H1 (cell line): ENCODE measurements around the gene OR52I2. TPM values are rescaled to one million over a fixed set of nuclear protein-coding genes. Genes with fewer than 3 reads are reported as not detected.

Experiments used
- CTCF ChIA-PET: fragments of 300-600 bp; sonication (Branson Sonifier 250); formaldehyde crosslinking; loops from one replicate; lab custom pipeline; 2021; ENCODE audit not compliant: partially characterized antibody; lab: Charles Lee
- POLR2A ChIA-PET: fragments of 300-600 bp; sonication (Branson Sonifier 250); formaldehyde crosslinking; loops from one replicate; lab custom pipeline; 2021; ENCODE audit warnings: inconsistent platforms; ENCODE audit not compliant: partially characterized antibody; lab: Charles Lee
- DNase-seq, 2 experiments: peaks; one replicate each; pipeline versions ENCODE4 v3.0.0 to v3.0.0-alpha.2; 2010 to 2022; ENCODE audit warnings: low spot score in 2 of 2, low read depth in 1 of 2, mixed read lengths in 1 of 2
- FAIRE-seq: peaks from 2 replicates; lab custom pipeline; 2011; peaks lifted over from hg19 to GRCh38; lab: Jason Lieb, UNC
- H2AFZ ChIP-seq: 2 replicates; pipeline ENCODE4 v1.8.1; 2012; ENCODE audit warnings: low read length, inconsistent platforms
- H2AK5ac ChIP-seq: 2 replicates; pipeline ENCODE4 v1.6.1; 2013; ENCODE audit warnings: low read depth, low read length
- H2BK120ac ChIP-seq: replicated peaks from 2 replicates; pipeline ENCODE3; 2013; ENCODE audit warnings: low read depth, low read length, inconsistent platforms
- H2BK12ac ChIP-seq: 2 replicates; pipeline ENCODE4 v1.6.1; 2013; ENCODE audit warnings: low read depth, low read length
- H2BK15ac ChIP-seq: 2 replicates; pipeline ENCODE4 v1.6.1; 2013; ENCODE audit warnings: low read length
- H2BK20ac ChIP-seq: 2 replicates; pipeline ENCODE4 v1.6.1; 2013; ENCODE audit warnings: low read length
- H2BK5ac ChIP-seq: 2 replicates; pipeline ENCODE4 v1.6.1; 2013; ENCODE audit warnings: low read depth, low read length
- H3K14ac ChIP-seq: 2 replicates; pipeline ENCODE4 v1.6.1; 2013; ENCODE audit warnings: inconsistent platforms; ENCODE audit not compliant: insufficient read length
- H3K18ac ChIP-seq: 2 replicates; pipeline ENCODE4 v1.6.1; 2013; ENCODE audit warnings: low read length; ENCODE audit errors: extremely low read depth
- H3K23ac ChIP-seq: 2 replicates; pipeline ENCODE4 v1.6.1; 2013; ENCODE audit warnings: inconsistent platforms; ENCODE audit not compliant: insufficient read length
- H3K23me2 ChIP-seq: 2 replicates; pipeline ENCODE4 v1.6.1; 2013; ENCODE audit warnings: low read depth, low read length
- H3K27ac ChIP-seq: 2 replicates; pipeline ENCODE4 v1.6.1; 2011; ENCODE audit warnings: low read depth, low read length, inconsistent platforms
- H3K27me3 ChIP-seq, 4 experiments: replicated peaks in 1 of 4; 1 replicate in 1 of 4; 2 replicates in 3 of 4; pipeline versions ENCODE4 v1.6.1 to v1.8.1; 2011 to 2013; ENCODE audit warnings: low read length in 3 of 4, mild to moderate bottlenecking in 3 of 4, inconsistent platforms in 2 of 4, mixed read lengths in 2 of 4, moderate library complexity in 1 of 4; ENCODE audit not compliant: control insufficient read depth in 3 of 4, insufficient read depth in 3 of 4; ENCODE audit errors: extremely low read depth in 1 of 4
- H3K36me3 ChIP-seq, 4 experiments: 2 replicates each; pipeline versions ENCODE4 v1.6.1 to v1.8.1; 2011 to 2013; ENCODE audit warnings: mild to moderate bottlenecking in 4 of 4, low read length in 3 of 4, moderate library complexity in 2 of 4, control low read depth in 1 of 4, inconsistent platforms in 1 of 4; ENCODE audit not compliant: insufficient read depth in 4 of 4, control insufficient read depth in 2 of 4
- H3K4ac ChIP-seq: replicated peaks from 2 replicates; pipeline ENCODE3; 2013; ENCODE audit warnings: low read length, low read depth, mixed read lengths, inconsistent platforms; ENCODE audit not compliant: insufficient read length
- H3K4me1 ChIP-seq, 4 experiments: replicated peaks in 1 of 4; 1 replicate in 1 of 4; 2 replicates in 3 of 4; pipeline versions ENCODE4 v1.6.1 to v1.8.1; 2011 to 2013; ENCODE audit warnings: low read length in 3 of 4, inconsistent platforms in 2 of 4, mixed read lengths in 1 of 4; ENCODE audit not compliant: insufficient read depth in 4 of 4, control insufficient read depth in 3 of 4
- H3K4me2 ChIP-seq, 2 experiments: 2 replicates each; pipeline versions ENCODE4 v1.6.1 to v1.8.1; 2011 to 2013; ENCODE audit warnings: low read depth in 2 of 2, low read length in 2 of 2, control low read depth in 1 of 2, inconsistent platforms in 1 of 2, mild to moderate bottlenecking in 1 of 2; ENCODE audit not compliant: insufficient read depth in 1 of 2
- H3K4me3 ChIP-seq, 4 experiments: fragments of 200-600, 300-600 bp in 1 of 4; sonication (generic), shearing (Covaris generic), sonication (Bioruptor Twin) in 1 of 4; 2 replicates each; pipeline versions ENCODE4 v1.5.1 to v1.8.1; 2011 to 2016; ENCODE audit warnings: low read length in 4 of 4, low read depth in 3 of 4, control low read depth in 2 of 4, inconsistent platforms in 2 of 4, mild to moderate bottlenecking in 2 of 4, mixed read lengths in 1 of 4, moderate library complexity in 1 of 4; ENCODE audit not compliant: insufficient read depth in 2 of 4; ENCODE audit errors: extremely low read depth in 1 of 4
- H3K56ac ChIP-seq: replicated peaks from 2 replicates; pipeline ENCODE3; 2013; ENCODE audit warnings: low read depth, mild to moderate bottlenecking, mixed read lengths, low read length, inconsistent platforms; ENCODE audit not compliant: insufficient read length
- H3K79me1 ChIP-seq: 2 replicates; pipeline ENCODE4 v1.6.1; 2013; ENCODE audit warnings: low read depth, low read length, control low read depth
- H3K79me2 ChIP-seq, 2 experiments: 2 replicates each; pipeline versions ENCODE4 v1.6.1 to v1.8.1; 2012 to 2013; ENCODE audit warnings: low read length in 2 of 2, mild to moderate bottlenecking in 2 of 2, inconsistent platforms in 1 of 2; ENCODE audit not compliant: insufficient read depth in 2 of 2, control insufficient read depth in 1 of 2
- H3K9ac ChIP-seq, 4 experiments: replicated peaks in 1 of 4; 1 replicate in 1 of 4; 2 replicates in 3 of 4; pipeline versions ENCODE4 v1.6.1 to v1.8.1; 2011 to 2013; ENCODE audit warnings: low read depth in 3 of 4, low read length in 3 of 4, control low read depth in 2 of 4, mild to moderate bottlenecking in 2 of 4, moderate library complexity in 2 of 4, inconsistent platforms in 1 of 4; ENCODE audit errors: extremely low read depth in 1 of 4
- H3K9me3 ChIP-seq, 2 experiments: 2 replicates each; pipeline versions ENCODE4 v1.6.1 to v1.8.1; 2012 to 2013; ENCODE audit warnings: mild to moderate bottlenecking in 2 of 2, moderate library complexity in 2 of 2, control low read depth in 1 of 2, inconsistent platforms in 1 of 2, low read depth in 1 of 2, low read length in 1 of 2, mixed read lengths in 1 of 2; ENCODE audit not compliant: insufficient read depth in 2 of 2
- H4K20me1 ChIP-seq, 2 experiments: replicated peaks in 1 of 2; 2 replicates each; pipeline versions ENCODE3 to v1.8.1; 2011 to 2013; ENCODE audit warnings: inconsistent platforms in 2 of 2, low read length in 2 of 2, mild to moderate bottlenecking in 1 of 2; ENCODE audit not compliant: insufficient read depth in 2 of 2, control insufficient read depth in 1 of 2
- H4K5ac ChIP-seq: 2 replicates; pipeline ENCODE4 v1.6.1; 2013; ENCODE audit warnings: low read length, low read depth, mixed read lengths, inconsistent platforms; ENCODE audit not compliant: insufficient read length
- H4K8ac ChIP-seq: 2 replicates; pipeline ENCODE4 v1.8.0; 2013; ENCODE audit warnings: mild to moderate bottlenecking, moderate library complexity, low read length, inconsistent platforms; ENCODE audit not compliant: insufficient read depth; ENCODE audit errors: extremely low read depth
- H4K91ac ChIP-seq: replicated peaks from 2 replicates; pipeline ENCODE3; 2013; ENCODE audit warnings: low read length, mixed read lengths, inconsistent platforms; ENCODE audit not compliant: insufficient read length
- CHD1 ChIP-seq: IDR thresholded peaks from 2 replicates; pipeline ENCODE4 v1.6.1; 2012; ENCODE audit warnings: low read depth, low read length, improper control_type of control experiment
- SP1 ChIP-seq: IDR thresholded peaks from 2 replicates; pipeline ENCODE4 v1.6.1; 2011; ENCODE audit warnings: low read depth, low read length
- polyA plus RNA-seq, 7 experiments: library from polyadenylated mRNA; depleted of rRNA in 3 of 7; stranded (reverse) in 5 of 7; unstranded in 2 of 7; fragments of >200 nt in 5 of 7; fragments of 200-250 nt in 2 of 7; gene quantifications; 1 replicate in 5 of 7; 2 replicates in 1 of 7; 4 replicates in 1 of 7; pipeline versions ENCODE4 v1.2.1 to v1.2.3, GENCODE V29; 2011 to 2013; ENCODE audit warnings: missing spikeins in 2 of 7, mixed read lengths in 2 of 7
- total RNA-seq: library from RNA; stranded (reverse); fragmentation: NEBNext Ultra II Directional; extraction: Animal tissue kit (Norgen Biotek cat#: 25700); gene quantifications from 2 replicates; pipeline ENCODE4 v1.2.1, GENCODE V29; 2021

Gene OR52I2
- total and polyA plus RNA-seq, 2 of the 8 experiments (the other 6 are each of a cell fraction or from before 2014, with no cell fraction given), result not detected

GRCh38 chr11:4543561-4543960 is 38.0 kb upstream of the OR52I2 start:
- H3K36me3 ChIP-seq, result no peaks in the 10 kb centered on the region
- no peak for FAIRE-seq
- H4K5ac ChIP-seq, result no peak overlapping the region

More at GRCh38 chr11:4543561-4543960, 38.0 kb upstream of the OR52I2 start:
- Histone ChIP-seq H3K9me3 (no peaks in the 10 kb centered on the region), H3K18ac (no peak overlapping the region), H3K14ac (no peak overlapping the region), H3K23ac (no peak overlapping the region), H2BK20ac (no peak overlapping the region), H4K91ac (no peak overlapping the region), H3K79me1 (no peaks in the 10 kb centered on the region), H3K27me3 (no peaks in the 10 kb centered on the region), H2BK15ac (no peak overlapping the region), H3K56ac (no peak overlapping the region), H3K4me3 (no peak overlapping the region), H3K27ac (no peak overlapping the region), H2BK120ac (no peak overlapping the region), H2AFZ (no peak overlapping the region), H2BK12ac (no peak overlapping the region), H4K8ac (no peak overlapping the region), H4K20me1 (no peaks in the 10 kb centered on the region), H2AK5ac (no peak overlapping the region), H3K9ac (no peak overlapping the region), H3K79me2 (no peaks in the 10 kb centered on the region), H3K23me2 (no peaks in the 10 kb centered on the region), H3K4me1 (no peaks in the 10 kb centered on the region), H3K4me2 (no peak overlapping the region), H2BK5ac (no peak overlapping the region), H3K4ac (no peak overlapping the region)
- DNase-seq, result no peak
- TF ChIP-seq CHD1 (no peak), SP1 (no peak)
- ChIA-PET POLR2A (no interaction called here), CTCF (interaction anchor here (1.8 to 8.2 kb wide), 4 partner anchors 7 to 359 kb away, joined by 5 to 172 read pairs (median 50); no protein-coding TSS in a partner anchor)
